GM12878 (cell line): Measurements from ENCODE around the gene ACTR8.

ENCODE experiments used
- E2F4 ChIP-seq: IDR thresholded peaks from 2 replicates; pipeline ENCODE4 v1.6.1; 2012; ENCODE audit warnings: low read depth, low read length, improper control_type of control experiment
- ESRRA ChIP-seq: IDR thresholded peaks from 2 replicates; pipeline ENCODE4 v1.6.1; 2012; ENCODE audit warnings: mild to moderate bottlenecking, low read length, improper control_type of control experiment
- POLR2AphosphoS5 ChIP-seq: IDR thresholded peaks from 2 replicates; pipeline ENCODE4 v1.6.1; 2011; ENCODE audit warnings: mild to moderate bottlenecking, low read length, inconsistent platforms
- USF2 ChIP-seq: IDR thresholded peaks from 2 replicates; pipeline ENCODE4 v1.6.1; 2011; ENCODE audit warnings: low read depth, low read length, improper control_type of control experiment, borderline replicate concordance
- TF ChIP-seq, protein P1 (sequence below), 3 experiments: IDR thresholded peaks in 2 of 3; conservative IDR thresholded peaks in 1 of 3; 2 replicates each; pipeline ENCODE4 v1.5.1; 2011; ENCODE audit warnings: low read depth in 3 of 3, low read length in 3 of 3, mild to moderate bottlenecking in 3 of 3, control low read depth in 2 of 3, moderate library complexity in 2 of 3, inconsistent platforms in 1 of 3, mixed read lengths in 1 of 3; ENCODE audit not compliant: control insufficient read depth in 2 of 3, insufficient read depth in 1 of 3; ENCODE audit errors: extremely low read depth in 1 of 3

GRCh38 chr3:53860196-53860595 lies 21.8 kb downstream of the ACTR8 start:
- no peak for TF ChIP-seq POLR2AphosphoS5
- no peak for TF ChIP-seq ESRRA
- no peak for TF ChIP-seq USF2
- TF ChIP-seq, protein P1, sequence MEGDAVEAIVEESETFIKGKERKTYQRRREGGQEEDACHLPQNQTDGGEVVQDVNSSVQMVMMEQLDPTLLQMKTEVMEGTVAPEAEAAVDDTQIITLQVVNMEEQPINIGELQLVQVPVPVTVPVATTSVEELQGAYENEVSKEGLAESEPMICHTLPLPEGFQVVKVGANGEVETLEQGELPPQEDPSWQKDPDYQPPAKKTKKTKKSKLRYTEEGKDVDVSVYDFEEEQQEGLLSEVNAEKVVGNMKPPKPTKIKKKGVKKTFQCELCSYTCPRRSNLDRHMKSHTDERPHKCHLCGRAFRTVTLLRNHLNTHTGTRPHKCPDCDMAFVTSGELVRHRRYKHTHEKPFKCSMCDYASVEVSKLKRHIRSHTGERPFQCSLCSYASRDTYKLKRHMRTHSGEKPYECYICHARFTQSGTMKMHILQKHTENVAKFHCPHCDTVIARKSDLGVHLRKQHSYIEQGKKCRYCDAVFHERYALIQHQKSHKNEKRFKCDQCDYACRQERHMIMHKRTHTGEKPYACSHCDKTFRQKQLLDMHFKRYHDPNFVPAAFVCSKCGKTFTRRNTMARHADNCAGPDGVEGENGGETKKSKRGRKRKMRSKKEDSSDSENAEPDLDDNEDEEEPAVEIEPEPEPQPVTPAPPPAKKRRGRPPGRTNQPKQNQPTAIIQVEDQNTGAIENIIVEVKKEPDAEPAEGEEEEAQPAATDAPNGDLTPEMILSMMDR (IDR thresholded peaks at IDR 0.05 in 2 of 3, conservative IDR thresholded peaks at IDR 0.05 in 1 of 3; ENCODE audit: control insufficient read depth in 2 of 3, extremely low read depth in 1 of 3, insufficient read depth in 1 of 3, low read depth in 3 of 3, low read length in 3 of 3) = no peak
- TF ChIP-seq E2F4 = no peak
